CD14-positive monocyte (primary cell): ENCODE measurements around the gene MIF4GD. TPM values are rescaled to one million over a fixed set of nuclear protein-coding genes. Genes with fewer than 3 reads are reported as not detected.

Source experiments
- DNase-seq, 3 donors: peaks; one replicate each; pipeline ENCODE4 v3.0.0-alpha.2; 2011 to 2022
- H2AFZ ChIP-seq: 2 replicates; pipeline ENCODE4 v1.6.0; 2012; ENCODE audit warnings: mild to moderate bottlenecking, low read depth, low read length, inconsistent platforms; ENCODE audit not compliant: insufficient read depth, poor library complexity, severe bottlenecking
- H3K27ac ChIP-seq, 2 donors: 1 replicate in 1 of 2; 2 replicates in 1 of 2; pipeline ENCODE4 v1.5.1; 2012 to 2013; ENCODE audit warnings: low read length in 2 of 2, control low read depth in 1 of 2, inconsistent platforms in 1 of 2, low read depth in 1 of 2, mild to moderate bottlenecking in 1 of 2
- H3K27me3 ChIP-seq, 2 donors: one replicate each; pipeline versions ENCODE4 v1.6.0 to v1.6.1; 2011 to 2013; ENCODE audit warnings: low read length in 2 of 2; ENCODE audit not compliant: control insufficient read depth in 2 of 2, insufficient read depth in 2 of 2
- H3K36me3 ChIP-seq, 2 donors: replicated peaks in 1 of 2; 1 replicate in 1 of 2; 2 replicates in 1 of 2; pipeline versions ENCODE4 v1.5.1 to v1.6.1; 2012 to 2013; ENCODE audit warnings: low read length in 2 of 2, control low read depth in 1 of 2, inconsistent platforms in 1 of 2, mild to moderate bottlenecking in 1 of 2; ENCODE audit not compliant: insufficient read depth in 2 of 2, control insufficient read depth in 1 of 2
- H3K4me1 ChIP-seq, 2 donors: 1 replicate in 1 of 2; 2 replicates in 1 of 2; pipeline versions ENCODE4 v1.5.1 to v1.6.1; 2012 to 2013; ENCODE audit warnings: low read length in 2 of 2, control low read depth in 1 of 2, inconsistent platforms in 1 of 2, mild to moderate bottlenecking in 1 of 2, moderate library complexity in 1 of 2; ENCODE audit not compliant: insufficient read depth in 2 of 2, control insufficient read depth in 1 of 2
- H3K4me2 ChIP-seq: replicated peaks from 2 replicates; pipeline ENCODE3; 2012; ENCODE audit warnings: low read length, moderate library complexity, mild to moderate bottlenecking; ENCODE audit not compliant: poor library complexity, severe bottlenecking; ENCODE audit errors: extremely low read depth
- H3K4me3 ChIP-seq, 3 experiments: fragments of 200-600 bp in 1 of 3; sonication (generic) in 1 of 3; replicated peaks in 1 of 3; 1 replicate in 2 of 3; 2 replicates in 1 of 3; pipeline ENCODE4 v1.5.1; 2011 to 2013; ENCODE audit warnings: low read length in 3 of 3, mild to moderate bottlenecking in 3 of 3, control low read depth in 2 of 3, low read depth in 2 of 3, inconsistent platforms in 1 of 3, moderate library complexity in 1 of 3
- H3K79me2 ChIP-seq: 2 replicates; pipeline ENCODE4 v1.6.0; 2012; ENCODE audit warnings: mild to moderate bottlenecking, control low read depth, inconsistent platforms, low read length, moderate library complexity; ENCODE audit not compliant: insufficient read depth
- H3K9ac ChIP-seq: 2 replicates; pipeline ENCODE4 v1.6.0; 2017; ENCODE audit warnings: low read length, mild to moderate bottlenecking; ENCODE audit not compliant: insufficient read depth, poor library complexity, severe bottlenecking
- H3K9me3 ChIP-seq, 2 donors: replicated peaks in 1 of 2; 1 replicate in 1 of 2; 2 replicates in 1 of 2; pipeline versions ENCODE4 v1.5.1 to v1.6.1; 2012 to 2013; ENCODE audit warnings: low read length in 2 of 2, control low read depth in 1 of 2; ENCODE audit not compliant: control insufficient read depth in 1 of 2, insufficient read depth in 1 of 2
- H4K20me1 ChIP-seq: 2 replicates; pipeline ENCODE4 v1.6.0; 2012; ENCODE audit warnings: mild to moderate bottlenecking, low read length, control low read depth, moderate library complexity; ENCODE audit not compliant: insufficient read depth
- H3K27ac Mint-ChIP-seq, 7 donors: one replicate each; pipeline ENCODE4 v1.8.0; 2020; ENCODE audit warnings: mild to moderate bottlenecking in 7 of 7, mixed read lengths in 7 of 7, moderate library complexity in 6 of 7, inconsistent platforms in 2 of 7
- H3K27me3 Mint-ChIP-seq, 3 donors: one replicate each; pipeline ENCODE4 v1.8.0; 2021 to 2022; ENCODE audit warnings: low read depth in 3 of 3, mild to moderate bottlenecking in 3 of 3, mixed read lengths in 3 of 3, moderate library complexity in 3 of 3, inconsistent platforms in 1 of 3
- H3K36me3 Mint-ChIP-seq, 2 donors: one replicate each; pipeline ENCODE4 v1.8.0; 2020; ENCODE audit warnings: mixed read lengths in 2 of 2, inconsistent platforms in 1 of 2, mild to moderate bottlenecking in 1 of 2
- H3K4me1 Mint-ChIP-seq: one replicate; pipeline ENCODE4 v1.8.0; 2020; ENCODE audit warnings: mild to moderate bottlenecking, mixed read lengths
- H3K4me3 Mint-ChIP-seq, 2 donors: one replicate each; pipeline ENCODE4 v1.8.0; 2020; ENCODE audit warnings: mild to moderate bottlenecking in 2 of 2, mixed read lengths in 2 of 2, moderate library complexity in 1 of 2
- H3K9me3 Mint-ChIP-seq, 7 donors: one replicate each; pipeline ENCODE4 v1.8.0; 2020 to 2022; ENCODE audit warnings: mixed read lengths in 7 of 7, mild to moderate bottlenecking in 6 of 7, moderate library complexity in 6 of 7, inconsistent platforms in 2 of 7
- WGBS: methylation state at CpG from one replicate; pipeline ENCODE4 v1.1.5; 2013; ENCODE audit warnings: missing lambda C conversion rate; ENCODE audit not compliant: insufficient coverage; 5-methylcytosine and 5-hydroxymethylcytosine counted together
- intact Hi-C, 2 donors: fragments of 100-400 bp; cut with micrococcal nuclease; formaldehyde crosslinking; loops; one replicate each; pipeline versions ENCODE4 v1.15.0 to v1.15.1; 2023
- polyA plus RNA-seq, 3 donors: library from polyadenylated mRNA; depleted of rRNA in 1 of 3; unstranded in 2 of 3; stranded (reverse) in 1 of 3; fragments of 300-500 nt in 2 of 3; fragments of >200 nt in 1 of 3; fragmentation: Illumina TruSeq in 2 of 3; gene quantifications; 1 replicate in 2 of 3; 2 replicates in 1 of 3; pipeline ENCODE4 v1.2.3, GENCODE V29; 2012 to 2021
- TF ChIP-seq, protein P1 (sequence below): fragments of 200-600 bp; IDR thresholded peaks from one replicate; pipeline ENCODE4 v1.8.0; 2022; ENCODE audit warnings: antibody characterized with exemption, mild to moderate bottlenecking

Gene MIF4GD
- polyA plus RNA-seq, 3 donors, result 66.9 to 103 (median 80.6) TPM

DNA sequence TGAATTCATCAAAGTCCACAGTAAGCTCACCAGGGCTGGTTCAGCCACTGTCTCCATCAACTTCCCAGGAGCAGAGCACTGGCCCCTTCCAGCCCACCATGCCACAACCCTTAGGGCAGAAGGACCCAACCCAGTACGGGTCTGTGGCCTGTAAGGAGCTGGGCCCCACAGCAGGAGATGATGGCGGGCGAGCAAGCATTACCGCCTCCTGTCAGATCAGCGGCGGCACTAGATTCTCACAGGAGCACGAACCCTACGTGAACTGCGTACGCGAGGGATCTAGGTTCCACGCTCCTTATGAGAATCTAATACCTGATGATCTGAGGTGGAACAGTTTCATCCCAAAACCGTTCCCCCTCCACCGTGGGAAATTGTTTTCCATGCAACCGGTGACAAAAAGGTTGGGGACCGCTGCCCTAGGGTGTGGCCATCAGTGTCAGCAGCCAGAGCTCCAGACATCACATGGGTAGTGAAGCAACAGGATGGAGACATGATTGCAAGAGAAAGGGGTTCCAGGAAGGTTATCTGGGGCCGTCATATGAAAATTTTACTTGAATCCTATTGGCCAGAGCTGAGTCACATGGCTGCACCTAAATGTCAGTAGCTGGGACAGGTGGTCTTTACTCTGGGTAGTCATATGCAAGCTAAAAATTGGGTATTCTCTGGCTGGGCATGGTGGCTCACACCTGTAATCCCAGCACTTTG lies 30.6 kb upstream of the MIF4GD start:
- H3K9ac ChIP-seq, result peak overlapping the region; percentile 78
- intact Hi-C loops, result no loop called here
- H3K27ac Mint-ChIP-seq, result peak overlapping the region; percentile 90 to 100 (median 96)
- WGBS, result 68% methylated on average over 12 of the region's 17 CpGs
- H3K4me2 ChIP-seq, result peak overlapping the region; percentile 0
- peaks cover 0 to 1% (median 0%) of the 10 kb centered on the region in 7 donors for H3K9me3 Mint-ChIP-seq
- peak overlapping the region in 1 of 3 experiments; percentile 14 for H3K4me3 ChIP-seq
- no peak overlapping the region for H3K4me3 Mint-ChIP-seq
- peak overlapping the region; percentile 91 to 98 for H3K27ac ChIP-seq
- H3K36me3 Mint-ChIP-seq, result peaks cover 8 to 16% of the 10 kb centered on the region in 2 donors
- H3K36me3 ChIP-seq, result no peaks in the 10 kb centered on the region
- no peaks in the 10 kb centered on the region for H4K20me1 ChIP-seq
- H3K4me1 Mint-ChIP-seq, result peaks cover 54% of the 10 kb centered on the region
- H3K9me3 ChIP-seq, result no peaks in the 10 kb centered on the region
- TF ChIP-seq, protein P1, sequence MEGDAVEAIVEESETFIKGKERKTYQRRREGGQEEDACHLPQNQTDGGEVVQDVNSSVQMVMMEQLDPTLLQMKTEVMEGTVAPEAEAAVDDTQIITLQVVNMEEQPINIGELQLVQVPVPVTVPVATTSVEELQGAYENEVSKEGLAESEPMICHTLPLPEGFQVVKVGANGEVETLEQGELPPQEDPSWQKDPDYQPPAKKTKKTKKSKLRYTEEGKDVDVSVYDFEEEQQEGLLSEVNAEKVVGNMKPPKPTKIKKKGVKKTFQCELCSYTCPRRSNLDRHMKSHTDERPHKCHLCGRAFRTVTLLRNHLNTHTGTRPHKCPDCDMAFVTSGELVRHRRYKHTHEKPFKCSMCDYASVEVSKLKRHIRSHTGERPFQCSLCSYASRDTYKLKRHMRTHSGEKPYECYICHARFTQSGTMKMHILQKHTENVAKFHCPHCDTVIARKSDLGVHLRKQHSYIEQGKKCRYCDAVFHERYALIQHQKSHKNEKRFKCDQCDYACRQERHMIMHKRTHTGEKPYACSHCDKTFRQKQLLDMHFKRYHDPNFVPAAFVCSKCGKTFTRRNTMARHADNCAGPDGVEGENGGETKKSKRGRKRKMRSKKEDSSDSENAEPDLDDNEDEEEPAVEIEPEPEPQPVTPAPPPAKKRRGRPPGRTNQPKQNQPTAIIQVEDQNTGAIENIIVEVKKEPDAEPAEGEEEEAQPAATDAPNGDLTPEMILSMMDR, result no peak
- peak; percentile 90 to 96 (median 94) for DNase-seq
- H3K27me3 ChIP-seq, result no peaks in the 10 kb centered on the region
- H3K79me2 ChIP-seq, result peaks cover 28% of the 10 kb centered on the region
- no peak overlapping the region for H2AFZ ChIP-seq
- peaks cover 70 to 75% of the 10 kb centered on the region in 2 donors for H3K4me1 ChIP-seq
- H3K27me3 Mint-ChIP-seq, result no peaks in the 10 kb centered on the region

DNA sequence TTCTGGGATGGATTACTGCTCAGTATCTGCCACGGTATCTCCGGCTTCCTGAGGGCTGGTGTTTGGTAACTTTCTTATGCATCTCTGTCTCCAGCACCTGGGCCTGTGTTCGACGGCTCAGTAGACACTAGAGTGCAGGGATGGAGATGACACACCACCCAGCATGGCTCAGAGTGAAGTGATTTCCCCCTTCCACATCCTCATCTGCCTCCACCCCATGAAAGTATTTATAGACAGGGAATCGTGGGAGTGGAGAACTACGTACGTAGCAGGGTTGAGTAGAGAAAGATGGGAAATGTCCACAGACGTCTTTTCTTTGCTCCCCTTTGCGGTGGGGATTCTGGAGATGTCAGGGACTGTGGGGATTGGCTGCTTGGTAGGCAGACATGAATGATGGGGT lies 30.0 kb upstream of the MIF4GD start:
- Histone ChIP-seq H3K27me3 (no peaks in the 10 kb centered on the region), H3K79me2 (peaks cover 31% of the 10 kb centered on the region), H3K36me3 (no peaks in the 10 kb centered on the region), H3K4me3 (no peak overlapping the region), H3K9me3 (no peaks in the 10 kb centered on the region), H3K4me2 (peak overlapping the region; percentile 0), H3K27ac (peak overlapping the region; percentile 91 to 98), H4K20me1 (no peaks in the 10 kb centered on the region), H2AFZ (no peak overlapping the region), H3K9ac (peak overlapping the region; percentile 78), H3K4me1 (peaks cover 70 to 75% of the 10 kb centered on the region in 2 donors)
- Mint-ChIP-seq H3K4me1 (peaks cover 53% of the 10 kb centered on the region), H3K4me3 (peak overlapping the region; percentile 39 to 69), H3K36me3 (peaks cover 8 to 13% of the 10 kb centered on the region in 2 donors), H3K9me3 (peaks cover 0 to 1% (median 0%) of the 10 kb centered on the region in 7 donors), H3K27me3 (no peaks in the 10 kb centered on the region), H3K27ac (peak overlapping the region; percentile 90 to 100 (median 96))
- TF ChIP-seq, protein P1, result no peak
- DNase-seq, result peak; percentile 78 to 86 (median 85)
- WGBS, result 33% methylated on average over 1 of the region's 9 CpGs
- intact Hi-C loops, result no loop called here
